SKM-1 treated with dmso at 0.1 percent for 144 hours (cell line): ENCODE results near the gene CA10.

Experiments used
- DNase-seq: peaks from one replicate; lab custom pipeline; 2025; ENCODE audit not compliant: unreplicated experiment; lab: John Stamatoyannopoulos, UW

CA10 gene

DNA sequence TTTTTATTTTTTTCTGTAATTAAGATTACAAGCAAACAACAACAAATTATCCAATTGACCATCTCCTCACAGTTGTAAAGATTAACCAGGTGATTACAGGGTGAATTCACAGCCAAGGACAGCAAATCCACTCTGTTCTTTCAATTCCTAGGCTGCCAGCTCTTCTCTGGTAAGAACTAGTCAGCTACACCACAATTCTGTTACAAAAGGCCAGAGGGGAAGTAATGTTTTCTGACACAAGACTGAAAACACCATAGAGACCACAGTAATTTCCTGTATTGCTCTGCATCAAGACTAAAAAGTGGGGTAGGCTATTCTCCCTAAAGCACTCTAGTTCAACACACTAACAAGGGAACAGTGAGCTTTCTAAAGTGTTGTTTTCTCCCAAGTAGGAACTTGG is 10.6 kb downstream of the CA10 start:
- DNase-seq: peak; percentile 7

DNA sequence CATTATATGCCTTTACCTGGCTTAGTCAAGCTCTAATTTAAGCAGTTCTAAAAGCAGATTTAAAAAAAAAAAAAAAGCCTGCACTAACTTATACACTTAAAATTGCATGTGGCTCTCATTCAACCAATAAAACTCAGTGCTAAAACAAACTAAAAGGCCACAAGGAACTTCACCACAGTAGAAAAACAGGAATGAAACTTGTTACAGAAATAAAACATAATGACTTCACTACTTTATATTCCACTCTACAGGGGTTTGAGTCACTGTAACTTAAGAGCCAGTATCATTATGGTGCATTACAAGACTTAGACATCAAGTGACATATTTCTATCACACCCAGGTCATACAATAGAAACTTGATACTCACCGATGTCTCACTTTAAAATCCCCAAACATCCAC is 11.1 kb downstream of the CA10 start:
- no peak for DNase-seq

DNA sequence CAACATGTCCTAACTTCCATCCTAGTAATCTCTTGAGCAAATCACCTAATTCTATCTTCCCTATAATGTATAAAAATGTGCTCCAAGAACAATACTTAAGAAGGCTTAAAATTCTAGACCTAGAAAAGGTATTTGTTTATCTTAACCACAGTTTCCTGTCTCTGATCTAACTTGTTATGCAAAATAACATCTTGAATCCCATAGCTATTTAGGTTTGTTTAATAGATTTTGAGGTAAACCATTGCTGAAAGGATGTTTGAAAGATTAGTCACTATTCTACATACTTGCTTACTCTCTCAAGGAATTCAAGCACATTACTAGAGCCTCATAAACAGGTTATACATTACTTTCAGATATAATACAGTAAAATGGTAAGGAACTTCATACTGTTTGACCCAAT is 13.0 kb downstream of the CA10 start:
- no peak for DNase-seq

DNA sequence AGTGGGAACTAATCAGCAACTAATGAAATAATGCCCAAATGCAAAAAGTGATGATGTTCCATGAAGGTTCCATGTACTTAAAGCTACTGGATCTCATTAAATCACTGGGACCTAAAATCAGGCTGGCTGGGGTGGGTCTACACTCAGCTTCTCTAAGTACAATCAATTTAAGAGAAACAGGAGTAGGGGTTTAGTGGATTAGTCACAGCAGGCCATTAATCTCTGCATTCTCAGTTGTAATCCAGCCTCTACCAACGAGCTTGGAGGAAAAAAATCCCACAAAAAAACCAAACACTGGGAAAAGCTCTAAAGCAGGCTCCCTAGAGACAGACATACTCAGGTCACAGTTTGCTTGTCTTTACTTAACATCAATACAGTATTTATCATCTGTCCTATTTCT is 15.0 kb downstream of the CA10 start:
- no peak for DNase-seq

DNA sequence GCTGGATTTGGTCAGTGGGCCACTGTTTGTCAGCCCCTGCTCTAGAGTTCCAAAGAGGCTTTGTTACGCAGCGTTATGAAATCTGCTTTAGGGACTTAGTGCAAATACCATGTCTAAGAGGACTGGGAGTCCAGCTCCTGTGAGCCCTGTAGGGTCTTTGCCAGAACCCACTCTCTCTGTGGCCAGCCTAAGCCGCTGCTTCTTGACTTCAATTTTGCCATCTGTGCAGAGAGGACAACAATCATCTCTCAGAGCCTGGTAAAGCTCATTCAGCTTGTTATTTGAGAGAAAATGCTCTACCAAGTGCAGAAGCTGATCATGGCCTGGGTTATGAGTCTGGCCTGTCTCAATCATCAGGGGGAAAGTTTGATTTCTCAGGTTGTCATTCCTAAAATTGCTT is 17.9 kb downstream of the CA10 start:
- no peak for DNase-seq

DNA sequence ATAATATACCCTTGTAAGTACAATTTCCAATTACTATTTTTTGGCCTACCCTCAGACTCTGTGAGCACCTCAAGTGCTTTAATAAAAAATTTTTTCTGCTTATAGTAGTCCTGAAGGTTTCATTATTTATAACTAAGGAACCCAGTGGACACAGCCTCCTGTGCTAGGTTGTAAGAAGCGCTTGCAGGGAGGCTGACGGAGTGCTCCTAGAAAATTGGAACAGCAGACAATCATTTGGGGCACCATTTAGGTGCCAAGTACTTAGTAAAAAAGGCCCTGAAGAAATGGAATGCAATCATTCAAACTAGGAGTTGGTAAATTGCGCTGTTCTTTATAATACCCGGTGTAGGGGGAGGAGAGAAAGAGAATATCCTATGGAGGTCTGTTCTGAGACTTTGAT is 19.8 kb downstream of the CA10 start:
- DNase-seq: no peak

DNA sequence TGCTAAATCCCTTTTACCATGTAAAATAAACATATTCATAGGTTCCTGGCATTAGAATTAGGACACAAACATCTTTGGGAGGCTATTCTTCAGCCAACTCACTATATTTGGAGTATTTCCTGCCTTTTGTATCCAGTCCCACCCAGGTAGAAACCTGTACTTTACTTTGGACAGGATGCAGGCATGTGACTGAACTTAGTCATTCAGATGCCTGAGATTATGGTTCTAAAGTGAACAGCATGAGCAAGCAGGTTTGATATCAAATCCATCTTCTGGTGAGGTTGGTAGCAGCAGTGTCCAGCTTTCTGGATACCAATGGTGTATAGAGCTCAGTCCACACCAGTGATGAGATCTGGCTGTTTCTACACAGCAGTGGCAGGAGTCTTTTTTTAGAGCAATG is 20.2 kb downstream of the CA10 start:
- no peak for DNase-seq

DNA sequence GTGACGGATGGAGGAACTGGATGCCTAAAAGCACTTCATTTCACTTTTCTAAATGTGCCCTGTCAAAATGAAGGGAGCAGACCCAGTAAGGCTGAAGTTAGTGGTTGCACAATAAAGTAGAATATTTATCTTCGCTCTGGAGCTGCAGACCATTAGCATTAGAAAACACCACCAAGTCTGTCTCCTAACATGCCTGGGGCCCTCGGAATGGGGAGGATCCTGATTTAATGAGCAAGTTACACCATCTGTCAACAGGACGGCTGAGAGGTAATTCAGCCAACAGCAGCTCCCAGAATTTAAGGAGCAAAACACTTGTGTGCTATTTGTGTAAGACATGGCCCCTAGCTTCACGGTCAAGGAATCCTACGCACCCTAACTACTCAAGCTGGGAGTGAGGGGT is 22.3 kb downstream of the CA10 start:
- no peak for DNase-seq

DNA sequence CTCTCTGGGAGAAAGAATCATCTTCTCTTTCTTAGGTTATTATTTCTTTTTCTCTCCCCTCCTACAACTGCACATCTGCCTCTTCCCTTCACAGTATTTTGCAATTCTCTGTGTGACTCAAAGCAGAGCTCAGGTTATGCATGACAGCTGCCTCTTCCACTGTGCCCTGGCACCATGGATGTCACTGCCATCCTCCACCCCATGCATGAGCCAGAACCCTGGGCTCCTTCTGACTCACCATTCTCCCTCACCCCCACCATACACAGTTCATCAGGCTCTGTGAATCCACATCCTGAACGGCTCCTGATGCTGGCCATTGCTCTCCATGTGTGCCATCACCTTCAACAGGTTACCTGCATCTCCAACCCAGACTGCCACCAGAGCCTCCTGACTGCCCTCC is 23.9 kb downstream of the CA10 start:
- no peak for DNase-seq

DNA sequence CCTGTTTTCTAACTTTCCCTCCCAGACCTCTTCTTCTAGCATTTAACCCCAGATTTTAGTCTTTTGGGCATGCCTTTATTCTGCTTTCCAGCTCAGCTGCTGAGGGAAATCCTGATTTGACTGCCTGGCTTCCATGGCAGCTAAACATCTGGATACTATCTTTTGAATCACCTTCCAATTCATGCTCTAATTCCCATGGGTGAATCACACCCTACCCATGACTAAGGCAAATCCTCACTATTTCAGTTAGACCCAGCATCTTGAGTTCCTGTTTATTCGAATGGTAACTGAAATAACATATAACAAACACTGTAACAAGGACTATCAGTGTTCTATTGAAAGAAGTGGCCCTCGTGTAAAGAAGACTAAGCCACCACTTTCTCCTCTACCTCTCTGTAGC is 29.8 kb downstream of the CA10 start:
- no peak for DNase-seq

DNA sequence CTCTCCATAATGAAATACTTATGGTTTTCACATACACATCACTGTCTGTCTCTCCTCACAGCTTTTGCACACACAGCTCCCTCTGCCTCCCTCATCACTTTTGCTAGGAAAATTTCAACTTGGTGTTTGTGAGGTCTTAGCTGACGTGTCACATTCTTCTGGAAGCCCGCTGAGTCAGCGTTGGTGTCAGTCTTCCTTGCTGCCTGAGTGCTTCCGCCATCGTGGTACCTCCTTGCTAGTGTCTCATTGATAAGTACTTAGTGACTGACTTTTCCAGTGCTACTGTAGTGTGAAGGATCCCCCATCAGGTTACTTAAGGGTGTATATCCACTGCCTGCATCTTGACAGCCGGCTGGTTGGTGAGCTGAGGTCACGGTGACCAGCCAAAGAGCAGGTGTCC is 33.5 kb downstream of the CA10 start:
- no peak for DNase-seq

DNA sequence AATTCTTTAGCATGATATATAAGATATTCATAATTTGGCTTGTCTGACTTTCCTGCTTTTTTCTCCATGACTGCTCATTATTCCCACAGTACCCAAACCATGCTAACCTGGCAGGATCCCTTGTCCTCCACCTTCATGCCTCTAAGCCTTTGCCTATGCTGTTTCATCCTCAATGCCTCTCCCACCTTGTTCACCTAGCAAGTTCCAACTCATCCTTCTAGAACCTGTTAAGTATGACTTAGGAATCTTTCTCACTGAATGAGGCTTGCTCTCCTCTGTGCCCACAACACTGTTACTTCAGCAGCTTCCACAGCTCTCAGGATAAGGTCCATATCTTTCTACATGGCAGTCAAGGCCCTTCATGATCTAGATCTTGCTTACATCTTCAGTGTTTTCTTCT is 34.0 kb downstream of the CA10 start:
- DNase-seq: no peak

DNA sequence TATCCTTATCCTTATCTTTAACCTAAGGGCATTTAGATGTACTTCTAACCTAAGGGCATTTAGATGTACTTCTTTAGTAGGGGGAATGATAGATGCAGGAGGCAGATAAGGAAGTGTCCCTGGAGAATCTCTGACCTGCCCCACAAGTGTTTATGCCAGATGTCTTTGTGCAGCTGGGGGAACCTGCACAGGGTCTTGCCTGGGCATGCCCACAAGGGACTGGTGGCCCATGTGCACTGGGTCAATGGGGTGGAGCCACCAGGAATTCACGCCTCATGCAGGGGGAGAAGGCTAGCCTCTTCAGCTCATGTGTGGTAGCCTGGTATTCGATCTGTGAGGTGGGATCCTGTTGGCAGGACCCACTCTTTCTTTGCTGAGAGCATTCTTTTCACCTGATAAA is 38.0 kb downstream of the CA10 start:
- no peak for DNase-seq

DNA sequence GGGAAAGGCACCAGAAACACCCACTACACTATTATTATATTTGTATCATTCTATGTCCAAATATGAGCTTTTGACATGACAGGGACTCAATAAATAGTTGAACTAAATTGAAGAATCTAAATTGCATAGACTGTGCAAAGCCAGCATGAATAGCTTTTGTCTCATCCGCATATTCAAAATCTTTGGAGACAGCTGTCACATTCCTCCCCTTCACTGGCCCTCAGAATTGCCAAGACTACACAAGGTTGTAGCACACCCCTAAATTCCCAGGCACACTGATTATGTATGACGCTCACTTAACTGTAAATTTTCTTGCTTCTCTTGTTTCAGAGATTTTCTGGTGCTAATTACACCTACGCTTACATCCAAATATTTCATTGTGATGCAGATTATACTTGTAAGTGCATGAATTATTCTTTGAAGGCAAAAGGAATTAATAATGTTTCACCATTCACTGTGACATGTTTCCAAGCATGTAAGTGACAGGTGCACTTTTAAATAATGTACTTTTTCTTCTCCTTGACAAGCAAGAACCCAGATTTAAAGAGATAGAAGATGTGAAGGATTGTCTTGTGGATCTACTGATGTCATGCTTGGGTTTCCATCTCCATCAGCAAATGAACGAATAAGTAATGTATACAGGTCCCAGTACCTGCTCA is 47.5 kb downstream of the CA10 start:
- DNase-seq: no peak

DNA sequence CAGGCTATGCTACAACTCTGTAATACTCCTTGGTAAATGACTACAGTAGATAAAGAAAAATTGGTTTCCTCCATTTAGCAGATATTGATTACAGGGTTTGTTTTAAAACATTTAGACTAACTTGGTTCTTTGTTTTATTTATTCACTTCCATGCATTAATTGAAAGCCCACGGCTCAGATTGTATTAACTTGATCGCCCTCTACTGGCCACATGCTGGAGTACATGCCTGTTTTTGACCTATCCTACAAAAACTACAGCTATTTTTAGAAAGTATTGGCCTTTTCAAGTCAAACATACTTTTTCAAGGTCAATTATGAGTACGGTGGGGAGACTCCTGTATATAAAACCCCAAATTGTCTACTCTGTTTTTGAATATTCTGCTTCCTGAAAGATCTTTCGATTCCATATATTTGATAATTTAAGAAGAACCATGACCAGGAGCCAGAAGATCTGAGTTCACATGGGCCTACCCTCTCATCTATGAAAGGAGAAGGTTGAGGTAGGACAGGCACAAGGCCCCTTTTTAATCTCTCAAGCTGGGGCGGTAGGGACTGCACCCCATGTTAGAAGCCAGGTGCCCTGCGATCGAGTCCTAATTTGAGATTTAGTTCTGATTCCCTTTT is 51.8 kb downstream of the CA10 start:
- peak; percentile 3 for DNase-seq

DNA sequence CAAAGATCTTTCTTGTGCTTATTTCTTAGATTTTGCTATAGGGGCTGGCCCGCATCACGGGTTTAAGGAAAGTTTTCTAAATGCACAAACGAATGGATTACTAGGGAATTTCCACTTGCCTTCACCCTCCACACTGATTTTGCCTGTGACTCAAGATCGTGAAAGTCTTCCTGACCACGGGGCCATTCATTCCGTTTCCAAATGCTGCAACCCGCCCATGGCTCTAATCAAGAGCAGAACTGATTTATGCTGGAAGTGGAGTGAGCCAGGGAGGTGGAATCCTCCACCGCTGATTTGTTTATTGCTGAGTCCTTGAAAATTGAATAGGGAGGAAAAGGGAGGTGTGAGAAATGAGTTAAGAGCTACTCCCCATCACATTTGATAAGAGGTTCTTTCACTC is 52.4 kb downstream of the CA10 start:
- DNase-seq: no peak

DNA sequence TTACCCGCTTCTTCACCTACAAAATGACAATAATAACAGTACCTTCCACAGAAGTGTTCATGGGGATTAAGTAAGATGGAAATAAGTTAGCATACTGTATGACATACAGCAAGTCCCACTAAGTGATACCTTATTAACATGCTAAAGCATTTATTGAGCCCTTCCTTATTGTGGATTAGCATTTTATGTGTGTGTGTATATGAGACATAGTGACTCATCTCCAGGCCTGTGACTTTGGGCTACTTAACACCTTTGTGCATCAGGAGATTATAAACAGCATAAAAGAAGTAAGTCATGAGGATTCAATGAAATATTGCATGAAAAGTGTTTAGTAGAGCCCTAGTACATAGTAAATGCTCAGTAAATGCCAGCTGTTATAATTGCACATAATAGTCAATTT is 52.9 kb downstream of the CA10 start:
- no peak for DNase-seq

DNA sequence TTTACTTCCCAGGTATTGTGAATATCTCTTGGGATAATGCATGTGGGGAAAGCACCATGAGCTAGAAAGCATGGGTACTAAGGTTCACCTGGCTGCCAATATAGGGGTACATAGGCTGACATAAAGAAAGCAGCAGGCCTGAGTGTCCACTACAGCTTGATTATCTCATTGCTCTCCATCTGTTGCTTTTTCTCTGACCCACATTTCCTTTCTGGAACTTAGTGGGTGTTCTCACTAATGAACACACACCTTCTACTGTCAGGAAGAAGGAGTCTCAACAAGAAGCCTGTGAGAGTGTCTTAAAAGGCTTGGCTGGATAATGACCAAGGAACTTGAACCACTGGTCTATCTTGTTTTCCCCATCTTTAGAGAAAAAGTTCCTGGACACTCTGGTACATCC is 62.5 kb downstream of the CA10 start:
- DNase-seq: no peak

DNA sequence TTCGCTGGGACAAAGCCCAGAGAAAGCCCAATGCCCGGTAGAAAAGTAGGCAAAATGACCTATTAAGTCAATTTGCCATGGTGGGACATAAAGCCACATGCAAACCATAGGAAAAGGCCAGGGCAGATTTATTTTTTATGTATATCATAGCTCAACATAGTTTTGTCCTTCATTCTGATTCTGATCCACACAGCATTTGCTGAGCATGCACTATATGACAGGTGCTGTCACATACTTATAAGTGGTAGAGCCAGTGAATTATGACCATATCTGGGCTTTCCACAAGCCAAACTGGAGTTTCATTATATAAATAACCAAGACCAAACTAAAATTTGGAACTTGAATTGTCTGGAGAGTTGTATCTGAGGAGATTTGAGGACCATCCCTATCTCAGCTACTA is 74.3 kb downstream of the CA10 start:
- DNase-seq: no peak

DNA sequence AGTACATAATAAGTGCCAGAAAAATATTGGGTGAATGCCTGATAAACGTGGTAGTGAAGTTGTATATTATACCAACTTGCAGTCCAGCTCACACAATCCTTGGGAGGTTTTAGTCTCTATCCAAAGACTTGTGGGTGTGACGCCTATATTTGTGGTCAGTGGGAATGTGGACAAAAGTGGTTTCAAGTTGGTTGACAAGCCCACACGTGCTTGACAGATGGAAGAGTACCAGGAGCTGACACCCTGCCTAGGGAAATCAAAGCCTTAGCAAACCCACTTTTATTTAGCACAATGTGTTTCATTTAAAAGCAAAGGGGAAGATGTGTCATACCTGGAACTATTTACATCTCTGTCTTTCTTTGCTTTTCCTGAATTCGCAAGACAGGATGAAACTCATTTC is 79.0 kb downstream of the CA10 start:
- no peak for DNase-seq

DNA sequence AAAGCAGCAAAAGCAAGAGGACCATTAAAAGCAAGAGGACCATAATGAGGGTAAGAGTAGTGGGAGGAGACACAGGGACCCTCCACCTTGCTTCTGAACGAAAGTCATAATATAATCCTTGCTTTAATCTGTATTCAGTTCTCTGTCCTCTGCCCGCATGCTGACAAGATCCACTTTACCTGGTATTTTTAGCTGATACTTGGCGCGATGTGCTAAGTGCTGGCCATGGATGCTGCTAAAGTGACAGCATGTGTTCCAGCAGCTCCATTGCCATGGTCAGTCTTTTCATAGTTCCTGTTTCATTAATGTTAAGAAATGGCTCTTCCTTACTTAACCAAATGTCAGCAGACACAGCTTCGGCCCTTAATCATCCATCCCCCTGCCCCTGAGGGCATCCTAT is 86.8 kb downstream of the CA10 start:
- DNase-seq: no peak

DNA sequence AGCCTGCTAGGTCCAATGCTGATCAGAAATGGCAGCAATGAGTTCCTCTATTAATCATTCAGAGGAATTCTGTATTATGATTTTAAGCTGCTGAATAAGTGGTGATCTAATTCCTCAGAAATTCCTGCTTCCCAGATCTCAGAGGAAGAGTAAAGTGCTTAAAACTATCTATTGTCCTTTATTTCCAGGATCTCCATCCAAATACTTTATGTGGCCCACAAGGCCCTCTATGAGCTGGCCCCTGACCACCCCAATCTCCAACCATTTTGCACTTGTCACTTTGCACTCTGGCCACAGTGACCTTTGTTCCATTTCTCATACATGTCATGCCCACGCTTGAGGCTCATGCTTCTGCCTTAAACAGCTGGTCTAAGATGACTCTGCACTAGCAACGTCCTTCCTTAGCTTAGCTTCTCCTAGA is 93.7 kb downstream of the CA10 start:
- no peak for DNase-seq

DNA sequence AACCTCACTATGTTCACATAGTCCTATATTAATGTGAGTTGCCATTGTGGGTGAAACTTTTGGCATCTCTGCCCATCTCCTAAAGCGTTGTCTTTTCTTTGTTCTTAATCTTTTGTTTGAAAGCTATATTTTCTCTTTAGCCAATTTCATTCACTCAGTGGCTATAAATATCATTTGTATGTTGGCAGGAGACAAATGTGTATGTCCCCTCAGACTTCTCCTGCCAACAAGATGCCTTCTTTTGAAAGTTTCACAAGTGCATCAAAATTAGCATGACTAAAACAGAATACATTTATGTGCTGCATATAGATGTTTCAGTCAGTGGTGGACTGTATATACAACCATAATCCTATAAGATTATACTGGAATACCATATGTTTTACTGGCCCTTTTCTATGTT is 109.0 kb downstream of the CA10 start:
- DNase-seq: no peak
